ENCODE data around the gene WNT1. TPM values are rescaled to one million over a fixed set of nuclear protein-coding genes. Genes with fewer than 3 reads are reported as not detected.

The WNT1 gene
- total and polyA plus RNA-seq, 11 donors = 0.29 TPM; not detected in 10

GRCh38 chr12:48932878-48933277, 45.2 kb upstream of the WNT1 start:
- ATAC-seq (no peak), DNase-seq (peak in 1 of 5 donors; percentile 4)
- Histone ChIP-seq H3K4me1 (no peaks in the 10 kb centered on the region), H3K27ac (peak overlapping the region in 1 of 12 donors; percentile 9), H3K27me3 (no peaks in the 10 kb centered on the region), H3K9me3 (no peaks in the 10 kb centered on the region), H3K36me3 (peaks cover 0 to 88% (median 50%) of the 10 kb centered on the region in 9 donors), H3K4me3 (no peak overlapping the region)
- 63 to 79% (median 73%) methylated on average over 2 of the region's 2 CpGs for WGBS, 4 donors
- TF ChIP-seq CTCF (IDR thresholded peaks at IDR 0.05) (no peak), POLR2A (IDR thresholded peaks at IDR 0.05) (no peak)
- intact Hi-C loops (cut with DNase I) = loop anchor here in 2 of 10 donors (10.0 kb wide), 1 partner anchor 78 kb away; the partner anchor contains the start of gene DDX23 (in 2 of the 2)

GRCh38 chr12:48933664-48934311, 44.3 kb upstream of the WNT1 start:
- TF ChIP-seq CTCF (IDR thresholded peaks at IDR 0.05) (no peak), POLR2A (IDR thresholded peaks at IDR 0.05) (no peak)
- intact Hi-C loops (cut with DNase I) = loop anchor here in 2 of 10 donors (10.0 kb wide), 1 partner anchor 79 kb away; the partner anchor contains the start of gene DDX23 (in 2 of the 2)
- 84 to 90% (median 87%) methylated on average over 9 of the region's 9 CpGs for WGBS, 4 donors
- DNase-seq (no peak), ATAC-seq (no peak)
- Histone ChIP-seq H3K9me3 (no peaks in the 10 kb centered on the region), H3K36me3 (peaks cover 0 to 92% (median 59%) of the 10 kb centered on the region in 9 donors), H3K27ac (peak overlapping the region in 1 of 12 donors; percentile 58), H3K4me3 (no peak overlapping the region), H3K27me3 (no peaks in the 10 kb centered on the region), H3K4me1 (no peaks in the 10 kb centered on the region)

- no peak for TF ChIP-seq POLR2A (IDR thresholded peaks at IDR 0.05)
- peak in 6 of 12 donors; percentile 8 to 35 (median 25) for TF ChIP-seq CTCF (IDR thresholded peaks at IDR 0.05)
- no peaks in the 10 kb centered on the region for H3K4me1 ChIP-seq
- 93 to 100% (median 100%) methylated on average over 1 of the region's 1 CpG for WGBS, 4 donors
- H3K4me3 ChIP-seq = no peak overlapping the region
- H3K36me3 ChIP-seq = peaks cover 0 to 94% (median 65%) of the 10 kb centered on the region in 9 donors
- H3K27ac ChIP-seq = peak overlapping the region in 1 of 12 donors; percentile 58
- peak in 1 of 5 donors; percentile 3 for DNase-seq
- no peaks in the 10 kb centered on the region for H3K9me3 ChIP-seq
- no peak for ATAC-seq
- intact Hi-C loops (cut with DNase I) = loop anchor here in 2 of 10 donors (10.0 kb wide), 1 partner anchor 80 kb away; the partner anchor contains the start of gene DDX23 (in 2 of the 2)
- no peaks in the 10 kb centered on the region for H3K27me3 ChIP-seq
These were observed 43.8 kb upstream of the WNT1 start for GRCh38 chr12:48934312-48934706.

- DNase-seq (peak; percentile 56 to 77 (median 70)), ATAC-seq (peak in 3 of 4 donors; percentile 56 to 74 (median 70))
- H3K27ac ChIP-seq = no peak overlapping the region
- intact Hi-C loops (cut with DNase I) = loop anchor here in 9 of 10 donors (2.0 to 10.0 kb wide), 3 partner anchors 82 to 84 kb away; partner anchors contain the start of gene DDX23 (in 9 of the 9)
- peaks cover 0 to 14% (median under 1%) of the 10 kb centered on the region in 12 donors for H3K4me1 ChIP-seq
- peaks cover 0 to 94% (median 75%) of the 10 kb centered on the region in 9 donors for H3K36me3 ChIP-seq
- no peaks in the 10 kb centered on the region for H3K27me3 ChIP-seq
- no peaks in the 10 kb centered on the region for H3K9me3 ChIP-seq
- no peak overlapping the region for H3K4me3 ChIP-seq
- TF ChIP-seq POLR2A (IDR thresholded peaks at IDR 0.05) (no peak), CTCF (IDR thresholded peaks at IDR 0.05) (peak; percentile 69 to 96 (median 90))
These were observed 41.6 kb upstream of the WNT1 start for GRCh38 chr12:48936379-48936979.
